GM10266 (cell line): Measurements from ENCODE around the gene TASOR2.

Source experiments
- DNase-seq: peaks from one replicate; pipeline ENCODE4 v3.0.0; 2012; ENCODE audit errors: extremely low spot score
- TF ChIP-seq, protein P1 (sequence below): IDR thresholded peaks from 2 replicates; pipeline ENCODE4 v1.5.1; 2012; ENCODE audit warnings: mild to moderate bottlenecking, low read depth; ENCODE audit not compliant: control insufficient read depth, insufficient read depth; ENCODE audit errors: missing control alignments

TASOR2 gene

DNA sequence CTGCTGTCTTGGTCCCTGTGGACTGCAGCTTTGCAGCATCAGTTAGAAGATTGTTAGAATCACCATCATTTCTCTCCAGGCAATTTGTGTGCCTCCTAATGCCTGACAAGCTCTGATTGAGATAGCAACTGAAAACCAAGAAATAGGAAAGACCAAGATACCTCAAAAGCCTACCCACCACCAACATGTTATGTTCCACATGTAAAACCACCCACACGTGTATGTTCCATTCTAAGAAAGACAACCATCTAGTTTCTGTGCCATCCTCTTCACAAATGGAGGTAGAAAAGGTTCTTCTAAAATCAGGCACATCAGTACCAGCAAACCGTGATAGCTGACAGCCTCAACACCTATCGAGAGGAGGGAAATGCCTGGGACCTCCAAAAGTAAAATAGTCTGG lies 46.9 kb downstream of the TASOR2 start:
- TF ChIP-seq, protein P1, sequence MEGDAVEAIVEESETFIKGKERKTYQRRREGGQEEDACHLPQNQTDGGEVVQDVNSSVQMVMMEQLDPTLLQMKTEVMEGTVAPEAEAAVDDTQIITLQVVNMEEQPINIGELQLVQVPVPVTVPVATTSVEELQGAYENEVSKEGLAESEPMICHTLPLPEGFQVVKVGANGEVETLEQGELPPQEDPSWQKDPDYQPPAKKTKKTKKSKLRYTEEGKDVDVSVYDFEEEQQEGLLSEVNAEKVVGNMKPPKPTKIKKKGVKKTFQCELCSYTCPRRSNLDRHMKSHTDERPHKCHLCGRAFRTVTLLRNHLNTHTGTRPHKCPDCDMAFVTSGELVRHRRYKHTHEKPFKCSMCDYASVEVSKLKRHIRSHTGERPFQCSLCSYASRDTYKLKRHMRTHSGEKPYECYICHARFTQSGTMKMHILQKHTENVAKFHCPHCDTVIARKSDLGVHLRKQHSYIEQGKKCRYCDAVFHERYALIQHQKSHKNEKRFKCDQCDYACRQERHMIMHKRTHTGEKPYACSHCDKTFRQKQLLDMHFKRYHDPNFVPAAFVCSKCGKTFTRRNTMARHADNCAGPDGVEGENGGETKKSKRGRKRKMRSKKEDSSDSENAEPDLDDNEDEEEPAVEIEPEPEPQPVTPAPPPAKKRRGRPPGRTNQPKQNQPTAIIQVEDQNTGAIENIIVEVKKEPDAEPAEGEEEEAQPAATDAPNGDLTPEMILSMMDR: no peak
- DNase-seq: no peak

DNA sequence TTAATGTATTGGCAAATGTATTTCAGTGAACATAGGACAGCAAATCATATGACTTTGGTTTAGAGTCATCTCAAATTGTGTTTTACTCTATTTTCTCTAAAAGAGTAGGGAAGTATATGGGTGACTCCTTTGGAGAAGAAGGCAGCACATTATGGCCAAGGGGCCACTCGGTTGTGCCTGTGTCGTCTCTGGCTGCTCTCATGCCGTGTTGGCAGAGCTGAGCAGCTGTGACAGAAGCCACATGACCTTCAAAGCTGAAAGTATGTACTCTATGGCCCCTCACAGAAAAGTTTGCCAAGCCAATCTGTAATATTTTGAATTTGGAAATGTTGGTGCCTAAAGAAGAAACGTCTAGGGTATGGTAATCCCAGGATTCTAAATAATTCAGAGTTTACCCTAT lies 47.5 kb downstream of the TASOR2 start:
- TF ChIP-seq, protein P1: no peak
- no peak for DNase-seq
